M059J (cell line): ENCODE measurements around the gene CD209. TPM values are rescaled to one million over a fixed set of nuclear protein-coding genes. Genes with fewer than 3 reads are reported as not detected.

Experiments used
- DNase-seq: peaks from one replicate; pipeline ENCODE4 v3.0.0-alpha.2; 2012; ENCODE audit warnings: low read depth
- total RNA-seq: library from RNA; depleted of rRNA; stranded (reverse); fragments of >200 nt; shearing (Covaris generic); gene quantifications from 2 replicates; pipeline ENCODE4 v1.2.3, GENCODE V29; 2014

CD209 gene
- total RNA-seq, 1 experiment from 2014 or later: not detected

DNA sequence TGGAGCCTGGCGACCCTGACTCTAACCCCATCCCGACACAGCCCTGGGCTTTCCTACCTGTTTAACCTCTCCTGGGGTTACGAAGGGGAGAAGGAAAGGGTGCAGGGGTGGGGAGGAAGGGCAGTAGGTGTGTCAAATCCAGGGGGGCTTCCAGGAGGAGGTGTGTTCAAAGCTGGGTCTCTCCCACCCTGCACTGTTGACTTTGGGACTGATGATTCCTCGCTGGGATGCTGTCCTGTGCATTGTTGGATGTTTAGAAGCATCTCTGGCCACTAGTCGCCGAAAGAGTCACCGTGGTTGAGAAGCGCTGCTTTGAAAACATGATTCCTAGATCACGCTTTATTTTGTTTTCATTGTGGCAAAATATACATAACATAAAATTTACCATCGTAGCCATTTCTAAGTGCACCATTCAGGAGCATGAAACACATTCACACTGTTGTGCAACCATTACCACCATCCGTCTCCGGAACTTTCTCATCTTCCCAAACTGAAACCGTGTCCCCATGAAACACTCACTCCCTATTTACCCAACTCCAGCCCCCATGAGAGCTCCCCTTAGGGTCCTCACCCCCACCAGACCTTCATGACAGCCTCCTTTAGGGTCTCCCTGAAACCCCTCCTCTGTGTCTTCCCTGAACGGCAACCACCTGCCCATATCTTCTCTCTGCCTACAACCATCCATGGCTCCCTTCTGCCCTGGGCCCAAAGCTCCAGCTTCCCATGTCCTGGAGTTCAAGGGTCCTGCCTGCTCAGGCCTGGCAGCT, 41.0 kb downstream of the CD209 start:
- no peak for DNase-seq

GRCh38 chr19:7705387-7706187, 41.7 kb downstream of the CD209 start:
- no peak for DNase-seq

GRCh38 chr19:7704280-7705060, 42.9 kb downstream of the CD209 start:
- no peak for DNase-seq

DNA sequence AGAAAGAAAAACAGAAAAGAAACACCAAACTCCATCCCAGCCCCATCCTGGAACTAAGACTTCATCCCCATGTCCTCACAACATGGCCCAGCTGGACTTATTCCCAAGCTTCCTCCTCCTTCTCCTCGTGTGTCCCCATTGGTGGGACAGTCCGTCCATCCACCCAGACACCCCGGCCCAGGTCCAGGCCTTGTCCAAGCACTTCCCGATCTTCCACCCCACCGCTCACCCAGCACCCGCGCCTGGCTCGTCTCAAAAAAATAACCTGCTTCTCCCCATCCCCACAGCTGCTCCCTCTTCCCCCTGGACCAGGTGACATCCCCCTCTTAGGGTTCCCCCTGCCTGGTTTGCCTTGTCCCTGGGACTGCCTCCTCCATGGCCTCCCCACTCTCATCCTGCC, 44.0 kb downstream of the CD209 start:
- DNase-seq: no peak

DNA sequence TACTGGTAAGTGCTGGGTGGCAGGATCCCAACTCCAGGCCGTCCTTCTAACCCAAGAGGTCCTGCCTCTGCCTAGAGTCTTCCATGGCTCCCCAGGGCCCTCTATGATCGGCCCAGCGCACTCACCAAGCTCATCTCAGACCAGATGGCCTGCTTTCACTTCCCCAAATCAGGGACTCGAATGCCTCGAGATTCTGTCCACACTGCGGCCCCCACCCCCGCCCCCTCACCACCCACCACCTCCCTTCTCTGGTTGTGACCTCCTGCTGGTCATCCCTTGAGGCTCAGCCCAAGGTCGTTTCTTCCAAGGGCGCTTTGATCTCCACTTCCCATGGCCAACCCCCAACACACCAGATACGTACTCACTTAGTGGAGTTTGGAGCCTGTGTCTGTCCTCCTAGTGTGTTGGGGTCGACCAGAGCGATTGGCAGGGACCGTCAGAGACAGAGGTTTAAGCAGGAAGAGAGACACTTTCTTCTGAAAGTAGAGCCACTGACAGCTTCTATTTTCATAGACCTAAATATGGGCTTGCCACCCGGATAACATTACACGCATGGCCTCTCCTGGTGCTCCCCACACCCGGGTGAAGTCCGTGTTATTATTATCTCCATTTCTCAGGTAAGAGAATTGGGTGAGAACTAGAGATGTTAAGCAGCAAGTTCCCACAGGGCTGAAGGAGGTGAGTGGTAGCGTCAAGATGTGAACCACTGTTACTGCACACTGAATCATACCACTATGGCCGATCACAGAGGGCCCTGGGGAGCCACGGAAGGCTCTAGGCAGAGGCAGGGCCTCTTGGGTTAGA, 45.5 kb downstream of the CD209 start, which contains the start of gene FCER2:
Gene FCER2, minus strand, starts transcription at position 478 of the 804 bp plus-strand sequence. CDS start 2,371 bp downstream, outside the sequence.
- no peak for DNase-seq

DNA sequence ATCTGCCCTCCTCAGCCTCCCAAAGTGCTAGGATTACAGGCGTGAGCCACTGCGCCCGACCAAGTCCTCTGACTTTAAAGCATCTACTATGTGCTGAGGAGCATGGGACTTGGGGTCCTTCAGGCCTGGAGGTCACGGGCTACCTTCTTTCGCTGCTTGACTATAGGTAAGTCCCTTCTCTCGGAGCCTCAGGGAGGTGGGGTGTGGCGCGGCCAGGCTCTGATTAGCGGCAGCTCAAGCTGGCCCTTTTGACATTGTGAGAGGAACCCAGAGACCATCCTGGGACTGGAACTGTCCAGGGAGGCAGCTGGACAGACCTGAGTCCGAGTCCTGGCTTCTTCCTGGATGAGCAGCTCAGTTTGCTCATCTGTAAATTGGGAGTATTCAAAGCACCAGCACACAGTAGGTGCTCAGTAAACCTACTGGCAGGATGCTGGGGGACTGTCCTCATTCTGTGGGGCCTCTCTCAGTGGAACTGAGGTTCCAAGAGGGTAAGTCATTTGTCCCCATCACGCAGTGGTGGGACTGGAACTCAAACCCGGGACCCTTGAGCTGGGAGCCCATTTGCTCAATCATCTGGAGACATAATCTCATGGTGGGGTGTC, 46.2 kb downstream of the CD209 start:
- DNase-seq: no peak

GRCh38 chr19:7699417-7700401, 47.6 kb downstream of the CD209 start:
- peak; percentile 34 for DNase-seq

DNA sequence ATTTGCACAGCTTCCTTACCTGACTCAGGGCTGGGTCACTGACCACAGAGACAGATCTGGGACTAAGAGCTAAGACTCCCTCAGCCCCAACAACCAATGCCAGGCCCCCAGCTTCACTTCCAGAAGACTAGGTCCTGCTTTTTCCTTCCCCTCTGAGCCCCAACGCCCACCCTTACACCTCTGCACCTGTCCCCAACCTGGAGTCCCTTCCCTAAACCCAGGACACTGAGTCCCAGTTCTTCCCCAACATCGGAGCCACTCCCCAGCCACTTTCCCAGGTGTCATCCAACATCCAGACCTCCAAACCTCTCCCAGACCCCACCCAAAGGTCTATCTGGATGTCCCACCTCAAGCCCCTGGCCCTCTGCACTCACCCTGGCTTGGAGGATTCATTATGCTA, 48.3 kb downstream of the CD209 start:
- no peak for DNase-seq

DNA sequence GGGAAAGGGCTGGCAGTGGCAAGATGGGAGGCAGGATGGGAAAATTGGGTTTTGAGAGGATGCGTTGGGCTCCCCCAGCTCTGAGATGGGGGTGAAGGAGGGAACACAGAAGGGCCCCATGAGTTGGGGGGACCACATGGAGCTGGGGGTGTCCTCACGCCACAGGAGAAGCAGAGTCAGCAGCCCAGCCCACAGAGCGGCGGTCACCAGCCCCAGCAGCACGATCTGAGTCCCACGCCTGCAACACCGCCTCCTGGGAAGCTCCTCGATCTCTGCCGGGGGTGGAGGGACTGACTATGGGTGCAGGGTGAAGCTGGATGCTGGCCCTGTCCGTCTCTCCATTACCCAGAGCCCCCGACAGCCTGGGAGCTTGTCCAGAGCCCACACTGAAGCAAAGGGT, 48.8 kb downstream of the CD209 start:
- no peak for DNase-seq

DNA sequence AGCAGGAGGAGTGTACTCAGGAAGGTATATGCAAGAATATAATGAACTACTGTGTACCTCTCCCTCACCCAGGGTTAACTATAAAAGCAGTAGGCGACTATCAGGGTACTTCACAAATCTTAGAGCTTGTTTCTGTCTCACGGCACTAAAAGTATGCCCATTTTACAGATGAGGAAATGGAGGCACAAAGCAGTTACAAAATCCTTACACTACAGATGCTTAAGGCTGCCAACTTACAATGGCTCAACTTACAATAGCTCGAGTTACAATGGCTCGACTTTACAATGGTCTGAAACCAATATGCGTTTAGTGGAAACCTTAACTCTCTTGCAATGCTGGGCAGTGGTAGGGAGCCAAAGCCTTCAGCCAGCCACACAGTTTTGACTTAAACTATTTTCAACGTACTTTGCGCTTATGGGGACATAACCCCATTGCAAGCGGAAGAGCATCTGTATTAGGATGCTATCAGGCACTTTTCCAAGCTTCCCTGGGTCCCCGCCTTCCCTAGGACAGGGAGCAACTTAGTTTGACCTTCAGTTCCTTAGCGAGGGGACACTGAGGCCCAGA, 49.5 kb downstream of the CD209 start:
- DNase-seq: no peak

DNA sequence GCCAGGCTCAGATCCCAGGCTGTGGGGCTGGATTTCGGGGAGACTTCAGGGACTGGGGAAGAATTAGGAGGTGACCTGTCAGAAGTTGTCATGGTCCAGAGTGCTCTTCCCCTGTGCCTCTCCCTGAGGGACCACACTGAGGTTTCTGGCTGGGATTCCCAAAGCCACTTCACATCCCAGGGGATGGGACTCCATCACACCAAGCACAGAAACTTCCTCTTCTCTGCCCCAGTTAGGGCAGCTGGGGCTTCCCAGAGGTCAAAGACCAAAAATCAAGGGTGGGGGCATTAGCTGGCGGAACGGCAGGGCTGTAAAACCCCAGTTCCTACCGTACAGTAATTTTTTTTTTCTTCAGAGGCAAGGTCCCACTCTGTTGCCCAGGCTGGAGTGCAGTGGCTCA, 52.8 kb downstream of the CD209 start:
- DNase-seq: no peak

- DNase-seq: no peak
These were observed 54.8 kb downstream of the CD209 start for GRCh38 chr19:7692417-7693088.

DNA sequence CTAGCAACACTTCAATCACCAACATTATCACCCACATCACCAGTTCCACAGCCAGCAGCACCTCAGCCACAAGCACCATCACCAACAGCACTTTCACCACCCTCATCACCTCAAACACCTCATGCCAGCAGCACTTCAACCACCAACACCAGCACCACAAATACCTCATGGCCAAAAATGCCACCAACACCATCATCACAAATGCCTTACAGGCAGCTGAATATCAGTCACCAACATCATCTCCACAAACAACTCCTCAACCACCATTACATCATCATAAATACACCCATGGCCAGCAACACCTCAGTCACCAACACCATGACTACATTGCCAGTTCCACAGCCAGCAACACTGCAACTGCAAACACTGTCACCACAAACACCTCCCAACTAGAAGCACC, 55.8 kb downstream of the CD209 start:
- DNase-seq: no peak

- DNase-seq: no peak
These were observed 56.5 kb downstream of the CD209 start for GRCh38 chr19:7690779-7691258.
